Common myeloid progenitor, CD34-positive (primary cell): ENCODE results near the gene B3GALT6.

Source experiments
- CTCF ChIA-PET: fragments of 350-600 bp; sonication (Branson Sonifier 250); formaldehyde crosslinking; loops from one replicate; lab custom pipeline; 2021; ENCODE audit warnings: antibody characterized with exemption; lab: Charles Lee
- POLR2A ChIA-PET: fragments of 350-600 bp; sonication (Branson Sonifier 250); formaldehyde crosslinking; loops from one replicate; lab custom pipeline; 2021; ENCODE audit warnings: antibody characterized with exemption; lab: Charles Lee
- DNase-seq, 3 donors: peaks; one replicate each; pipeline versions ENCODE4 v3.0.0 to v3.0.0-alpha.2; 2013
- H3K27ac ChIP-seq, 2 experiments: 1 replicate in 1 of 2; 2 replicates in 1 of 2; pipeline ENCODE4 v1.7.0; 2013; ENCODE audit warnings: inconsistent platforms in 2 of 2, low read length in 2 of 2, mild to moderate bottlenecking in 2 of 2, low read depth in 1 of 2, moderate library complexity in 1 of 2; ENCODE audit not compliant: severe bottlenecking in 2 of 2, insufficient read depth in 1 of 2, poor library complexity in 1 of 2
- H3K27me3 ChIP-seq, 5 experiments: replicated peaks in 2 of 5; 1 replicate in 3 of 5; 2 replicates in 2 of 5; pipeline versions ENCODE4 v1.6.1 to v1.7.0; 2013; ENCODE audit warnings: low read length in 4 of 5, mild to moderate bottlenecking in 2 of 5, moderate library complexity in 2 of 5, inconsistent platforms in 1 of 5; ENCODE audit not compliant: insufficient read depth in 5 of 5, control insufficient read depth in 4 of 5
- H3K36me3 ChIP-seq, 4 experiments: 1 replicate in 2 of 4; 2 replicates in 2 of 4; pipeline versions ENCODE4 v1.6.1 to v1.7.0; 2013; ENCODE audit warnings: low read length in 3 of 4, control low read depth in 1 of 4, mild to moderate bottlenecking in 1 of 4; ENCODE audit not compliant: control insufficient read depth in 4 of 4, insufficient read depth in 4 of 4
- H3K4me1 ChIP-seq, 4 experiments: 1 replicate in 3 of 4; 2 replicates in 1 of 4; pipeline versions ENCODE4 v1.6.1 to v1.7.1; 2013; ENCODE audit warnings: low read length in 3 of 4, mild to moderate bottlenecking in 3 of 4, control low read depth in 1 of 4, inconsistent platforms in 1 of 4, moderate library complexity in 1 of 4; ENCODE audit not compliant: control insufficient read depth in 4 of 4, insufficient read depth in 4 of 4; ENCODE audit errors: control extremely low read depth in 1 of 4
- H3K4me3 ChIP-seq, 7 experiments: 1 replicate in 4 of 7; 2 replicates in 3 of 7; pipeline versions ENCODE4 v1.5.1 to v1.7.0; 2013; ENCODE audit warnings: mild to moderate bottlenecking in 7 of 7, low read length in 6 of 7, moderate library complexity in 6 of 7, inconsistent platforms in 2 of 7, low read depth in 2 of 7, control low read depth in 1 of 7; ENCODE audit not compliant: insufficient read depth in 4 of 7, control insufficient read depth in 1 of 7; ENCODE audit errors: extremely low read depth in 1 of 7
- H3K9me3 ChIP-seq, 5 experiments: 1 replicate in 4 of 5; 2 replicates in 1 of 5; pipeline versions ENCODE4 v1.6.1 to v1.7.1; 2013; ENCODE audit warnings: low read length in 4 of 5, mild to moderate bottlenecking in 2 of 5, inconsistent platforms in 1 of 5, low read depth in 1 of 5, moderate library complexity in 1 of 5; ENCODE audit not compliant: control insufficient read depth in 4 of 5, insufficient read depth in 2 of 5; ENCODE audit errors: control extremely low read depth in 1 of 5
- WGBS: methylation state at CpG from one replicate; pipeline ENCODE4 v1.1.5; 2013; ENCODE audit not compliant: insufficient coverage; 5-methylcytosine and 5-hydroxymethylcytosine counted together

Gene B3GALT6

GRCh38 chr1:1197551-1198422 is 34.2 kb upstream of the B3GALT6 start:
- CTCF ChIA-PET, result interaction anchor here (0.6 kb wide), 1 partner anchor 27 kb away, joined by 3 read pairs; no protein-coding TSS in a partner anchor
- POLR2A ChIA-PET, result interaction anchor here (0.7 kb wide), 1 partner anchor 107 kb away, joined by 3 read pairs; no protein-coding TSS in a partner anchor
- Histone ChIP-seq H3K9me3 (peaks cover 0 to 13% (median 0%) of the 10 kb centered on the region in 5 experiments), H3K36me3 (no peaks in the 10 kb centered on the region), H3K4me3 (no peak overlapping the region), H3K27ac (no peak overlapping the region), H3K4me1 (peaks cover 0 to 33% (median 22%) of the 10 kb centered on the region in 4 experiments), H3K27me3 (no peaks in the 10 kb centered on the region)
- 95% methylated on average over 33 of the region's 48 CpGs for WGBS
- DNase-seq, result no peak

- WGBS, result 97% methylated on average over 14 of the region's 23 CpGs
- Histone ChIP-seq H3K4me3 (no peak overlapping the region), H3K27ac (no peak overlapping the region), H3K9me3 (peaks cover 0 to 13% (median 0%) of the 10 kb centered on the region in 5 experiments), H3K4me1 (peaks cover 0 to 37% (median 22%) of the 10 kb centered on the region in 4 experiments), H3K36me3 (peaks cover 0 to under 1% (median 0%) of the 10 kb centered on the region in 4 experiments), H3K27me3 (no peaks in the 10 kb centered on the region)
- ChIA-PET CTCF (interaction anchor here (0.6 kb wide), 1 partner anchor 27 kb away, joined by 3 read pairs; no protein-coding TSS in a partner anchor), POLR2A (interaction anchor here (0.7 kb wide), 1 partner anchor 107 kb away, joined by 3 read pairs; no protein-coding TSS in a partner anchor)
- no peak for DNase-seq
These were observed 33.5 kb upstream of the B3GALT6 start for GRCh38 chr1:1198423-1199140.

GRCh38 chr1:1199141-1199960 is 32.7 kb upstream of the B3GALT6 start:
- H3K4me1 ChIP-seq, result peaks cover 0 to 44% (median 22%) of the 10 kb centered on the region in 4 experiments
- WGBS, result 95% methylated on average over 21 of the region's 22 CpGs
- H3K36me3 ChIP-seq, result peaks cover 0 to 7% (median 0%) of the 10 kb centered on the region in 4 experiments
- no peaks in the 10 kb centered on the region for H3K27me3 ChIP-seq
- H3K9me3 ChIP-seq, result peaks cover 0 to 11% (median 0%) of the 10 kb centered on the region in 5 experiments
- H3K27ac ChIP-seq, result no peak overlapping the region
- ChIA-PET POLR2A (no interaction called here), CTCF (interaction anchor here (1.8 to 2.0 kb wide), 2 partner anchors 13 to 77 kb away, joined by 6 to 12 read pairs; no protein-coding TSS in a partner anchor)
- no peak overlapping the region for H3K4me3 ChIP-seq
- DNase-seq, result no peak

GRCh38 chr1:1199961-1200875 is 31.8 kb upstream of the B3GALT6 start:
- POLR2A ChIA-PET, result interaction anchor here (1.1 kb wide), 1 partner anchor 40 kb away, joined by 3 read pairs; no protein-coding TSS in a partner anchor
- DNase-seq, result no peak
- H3K27ac ChIP-seq, result peak overlapping the region in 1 of 2 experiments; percentile 25
- CTCF ChIA-PET, result interaction anchor here (1.0 to 2.0 kb wide), 3 partner anchors 13 to 78 kb away, joined by 4 to 12 read pairs (median 6); partner anchors contain the start of gene TNFRSF4
- H3K27me3 ChIP-seq, result peaks cover 0 to 1% (median 0%) of the 10 kb centered on the region in 5 experiments
- H3K4me1 ChIP-seq, result peaks cover 0 to 52% (median 26%) of the 10 kb centered on the region in 4 experiments
- peaks cover 0 to 4% (median 0%) of the 10 kb centered on the region in 5 experiments for H3K9me3 ChIP-seq
- H3K36me3 ChIP-seq, result peaks cover 0 to 7% (median 0%) of the 10 kb centered on the region in 4 experiments
- peak overlapping the region in 5 of 7 experiments; percentile 7 to 55 (median 51) for H3K4me3 ChIP-seq
- 65% methylated on average over 16 of the region's 31 CpGs for WGBS

GRCh38 chr1:1200876-1201810 is 30.9 kb upstream of the B3GALT6 start:
- ChIA-PET POLR2A (interaction anchor here (1.1 kb wide), 1 partner anchor 39 kb away, joined by 3 read pairs; no protein-coding TSS in a partner anchor), CTCF (interaction anchor here (1.0 to 2.0 kb wide), 3 partner anchors 12 to 79 kb away, joined by 4 to 12 read pairs (median 6); partner anchors contain the start of gene TNFRSF4)
- peak overlapping the region in 1 of 2 experiments; percentile 25 for H3K27ac ChIP-seq
- peaks cover 0 to 2% (median 0%) of the 10 kb centered on the region in 5 experiments for H3K9me3 ChIP-seq
- peaks cover 0 to 61% (median 36%) of the 10 kb centered on the region in 4 experiments for H3K4me1 ChIP-seq
- peaks cover 0 to 8% (median 0%) of the 10 kb centered on the region in 5 experiments for H3K27me3 ChIP-seq
- 0% methylated on average over 40 of the region's 109 CpGs for WGBS
- DNase-seq, result peak; percentile 68 to 81 (median 73)
- peaks cover 0 to 7% (median 0%) of the 10 kb centered on the region in 4 experiments for H3K36me3 ChIP-seq
- H3K4me3 ChIP-seq, result peak overlapping the region; percentile 19 to 55 (median 51)
